H1 (cell line): ENCODE measurements around the gene HDHD2. TPM values are rescaled to one million over a fixed set of nuclear protein-coding genes. Genes with fewer than 3 reads are reported as not detected.

Experiments used
- CTCF ChIA-PET: fragments of 300-600 bp; sonication (Branson Sonifier 250); formaldehyde crosslinking; loops from one replicate; lab custom pipeline; 2021; ENCODE audit not compliant: partially characterized antibody; lab: Charles Lee
- POLR2A ChIA-PET: fragments of 300-600 bp; sonication (Branson Sonifier 250); formaldehyde crosslinking; loops from one replicate; lab custom pipeline; 2021; ENCODE audit warnings: inconsistent platforms; ENCODE audit not compliant: partially characterized antibody; lab: Charles Lee
- DNase-seq, 2 experiments: peaks; one replicate each; pipeline versions ENCODE4 v3.0.0 to v3.0.0-alpha.2; 2010 to 2022; ENCODE audit warnings: low spot score in 2 of 2, low read depth in 1 of 2, mixed read lengths in 1 of 2
- FAIRE-seq: peaks from 2 replicates; lab custom pipeline; 2011; peaks lifted over from hg19 to GRCh38; lab: Jason Lieb, UNC
- H2AFZ ChIP-seq: 2 replicates; pipeline ENCODE4 v1.8.1; 2012; ENCODE audit warnings: low read length, inconsistent platforms
- H2AK5ac ChIP-seq: 2 replicates; pipeline ENCODE4 v1.6.1; 2013; ENCODE audit warnings: low read depth, low read length
- H2BK120ac ChIP-seq: replicated peaks from 2 replicates; pipeline ENCODE3; 2013; ENCODE audit warnings: low read depth, low read length, inconsistent platforms
- H2BK12ac ChIP-seq: 2 replicates; pipeline ENCODE4 v1.6.1; 2013; ENCODE audit warnings: low read depth, low read length
- H2BK15ac ChIP-seq: 2 replicates; pipeline ENCODE4 v1.6.1; 2013; ENCODE audit warnings: low read length
- H2BK20ac ChIP-seq: 2 replicates; pipeline ENCODE4 v1.6.1; 2013; ENCODE audit warnings: low read length
- H2BK5ac ChIP-seq: 2 replicates; pipeline ENCODE4 v1.6.1; 2013; ENCODE audit warnings: low read depth, low read length
- H3K14ac ChIP-seq: 2 replicates; pipeline ENCODE4 v1.6.1; 2013; ENCODE audit warnings: inconsistent platforms; ENCODE audit not compliant: insufficient read length
- H3K18ac ChIP-seq: 2 replicates; pipeline ENCODE4 v1.6.1; 2013; ENCODE audit warnings: low read length; ENCODE audit errors: extremely low read depth
- H3K23ac ChIP-seq: 2 replicates; pipeline ENCODE4 v1.6.1; 2013; ENCODE audit warnings: inconsistent platforms; ENCODE audit not compliant: insufficient read length
- H3K23me2 ChIP-seq: 2 replicates; pipeline ENCODE4 v1.6.1; 2013; ENCODE audit warnings: low read depth, low read length
- H3K27ac ChIP-seq: 2 replicates; pipeline ENCODE4 v1.6.1; 2011; ENCODE audit warnings: low read depth, low read length, inconsistent platforms
- H3K27me3 ChIP-seq, 4 experiments: replicated peaks in 1 of 4; 1 replicate in 1 of 4; 2 replicates in 3 of 4; pipeline versions ENCODE4 v1.6.1 to v1.8.1; 2011 to 2013; ENCODE audit warnings: low read length in 3 of 4, mild to moderate bottlenecking in 3 of 4, inconsistent platforms in 2 of 4, mixed read lengths in 2 of 4, moderate library complexity in 1 of 4; ENCODE audit not compliant: control insufficient read depth in 3 of 4, insufficient read depth in 3 of 4; ENCODE audit errors: extremely low read depth in 1 of 4
- H3K36me3 ChIP-seq, 4 experiments: 2 replicates each; pipeline versions ENCODE4 v1.6.1 to v1.8.1; 2011 to 2013; ENCODE audit warnings: mild to moderate bottlenecking in 4 of 4, low read length in 3 of 4, moderate library complexity in 2 of 4, control low read depth in 1 of 4, inconsistent platforms in 1 of 4; ENCODE audit not compliant: insufficient read depth in 4 of 4, control insufficient read depth in 2 of 4
- H3K4ac ChIP-seq: replicated peaks from 2 replicates; pipeline ENCODE3; 2013; ENCODE audit warnings: low read length, low read depth, mixed read lengths, inconsistent platforms; ENCODE audit not compliant: insufficient read length
- H3K4me1 ChIP-seq, 4 experiments: replicated peaks in 1 of 4; 1 replicate in 1 of 4; 2 replicates in 3 of 4; pipeline versions ENCODE4 v1.6.1 to v1.8.1; 2011 to 2013; ENCODE audit warnings: low read length in 3 of 4, inconsistent platforms in 2 of 4, mixed read lengths in 1 of 4; ENCODE audit not compliant: insufficient read depth in 4 of 4, control insufficient read depth in 3 of 4
- H3K4me2 ChIP-seq, 2 experiments: 2 replicates each; pipeline versions ENCODE4 v1.6.1 to v1.8.1; 2011 to 2013; ENCODE audit warnings: low read depth in 2 of 2, low read length in 2 of 2, control low read depth in 1 of 2, inconsistent platforms in 1 of 2, mild to moderate bottlenecking in 1 of 2; ENCODE audit not compliant: insufficient read depth in 1 of 2
- H3K4me3 ChIP-seq, 4 experiments: fragments of 200-600, 300-600 bp in 1 of 4; sonication (generic), shearing (Covaris generic), sonication (Bioruptor Twin) in 1 of 4; 2 replicates each; pipeline versions ENCODE4 v1.5.1 to v1.8.1; 2011 to 2016; ENCODE audit warnings: low read length in 4 of 4, low read depth in 3 of 4, control low read depth in 2 of 4, inconsistent platforms in 2 of 4, mild to moderate bottlenecking in 2 of 4, mixed read lengths in 1 of 4, moderate library complexity in 1 of 4; ENCODE audit not compliant: insufficient read depth in 2 of 4; ENCODE audit errors: extremely low read depth in 1 of 4
- H3K56ac ChIP-seq: replicated peaks from 2 replicates; pipeline ENCODE3; 2013; ENCODE audit warnings: low read depth, mild to moderate bottlenecking, mixed read lengths, low read length, inconsistent platforms; ENCODE audit not compliant: insufficient read length
- H3K79me1 ChIP-seq: 2 replicates; pipeline ENCODE4 v1.6.1; 2013; ENCODE audit warnings: low read depth, low read length, control low read depth
- H3K79me2 ChIP-seq, 2 experiments: 2 replicates each; pipeline versions ENCODE4 v1.6.1 to v1.8.1; 2012 to 2013; ENCODE audit warnings: low read length in 2 of 2, mild to moderate bottlenecking in 2 of 2, inconsistent platforms in 1 of 2; ENCODE audit not compliant: insufficient read depth in 2 of 2, control insufficient read depth in 1 of 2
- H3K9ac ChIP-seq, 4 experiments: replicated peaks in 1 of 4; 1 replicate in 1 of 4; 2 replicates in 3 of 4; pipeline versions ENCODE4 v1.6.1 to v1.8.1; 2011 to 2013; ENCODE audit warnings: low read depth in 3 of 4, low read length in 3 of 4, control low read depth in 2 of 4, mild to moderate bottlenecking in 2 of 4, moderate library complexity in 2 of 4, inconsistent platforms in 1 of 4; ENCODE audit errors: extremely low read depth in 1 of 4
- H3K9me3 ChIP-seq, 2 experiments: 2 replicates each; pipeline versions ENCODE4 v1.6.1 to v1.8.1; 2012 to 2013; ENCODE audit warnings: mild to moderate bottlenecking in 2 of 2, moderate library complexity in 2 of 2, control low read depth in 1 of 2, inconsistent platforms in 1 of 2, low read depth in 1 of 2, low read length in 1 of 2, mixed read lengths in 1 of 2; ENCODE audit not compliant: insufficient read depth in 2 of 2
- H4K20me1 ChIP-seq, 2 experiments: replicated peaks in 1 of 2; 2 replicates each; pipeline versions ENCODE3 to v1.8.1; 2011 to 2013; ENCODE audit warnings: inconsistent platforms in 2 of 2, low read length in 2 of 2, mild to moderate bottlenecking in 1 of 2; ENCODE audit not compliant: insufficient read depth in 2 of 2, control insufficient read depth in 1 of 2
- H4K5ac ChIP-seq: 2 replicates; pipeline ENCODE4 v1.6.1; 2013; ENCODE audit warnings: low read length, low read depth, mixed read lengths, inconsistent platforms; ENCODE audit not compliant: insufficient read length
- H4K8ac ChIP-seq: 2 replicates; pipeline ENCODE4 v1.8.0; 2013; ENCODE audit warnings: mild to moderate bottlenecking, moderate library complexity, low read length, inconsistent platforms; ENCODE audit not compliant: insufficient read depth; ENCODE audit errors: extremely low read depth
- H4K91ac ChIP-seq: replicated peaks from 2 replicates; pipeline ENCODE3; 2013; ENCODE audit warnings: low read length, mixed read lengths, inconsistent platforms; ENCODE audit not compliant: insufficient read length
- HDAC2 ChIP-seq, 2 experiments: fragments of 300-600 bp in 1 of 2; sonication (generic) in 1 of 2; IDR thresholded peaks; 2 replicates each; pipeline ENCODE4 v1.6.1; 2011 to 2012; ENCODE audit warnings: low read depth in 2 of 2, low read length in 2 of 2, mild to moderate bottlenecking in 2 of 2, moderate library complexity in 2 of 2, borderline replicate concordance in 1 of 2, inconsistent platforms in 1 of 2
- KDM4A ChIP-seq: IDR thresholded peaks from one replicate; pipeline ENCODE4 v1.7.1; 2012; ENCODE audit warnings: low read depth, mild to moderate bottlenecking, moderate library complexity, low read length, inconsistent platforms; ENCODE audit not compliant: severe bottlenecking
- POLR2AphosphoS5 ChIP-seq: IDR thresholded peaks from 2 replicates; pipeline ENCODE4 v1.6.1; 2011; ENCODE audit warnings: low read depth, low read length
- TEAD4 ChIP-seq: IDR thresholded peaks from 2 replicates; pipeline ENCODE4 v1.6.1; 2012; ENCODE audit warnings: low read depth, low read length, inconsistent platforms, mixed read lengths
- WGBS, 2 experiments: shearing (Covaris generic) in 1 of 2; methylation state at CpG; one replicate each; pipeline versions ENCODE4 v1.1.6 to v1.1.7; 2013 to 2015; ENCODE audit warnings: low lambda C conversion rate in 2 of 2, mixed read lengths in 2 of 2, inconsistent platforms in 1 of 2, low coverage in 1 of 2, missing lambda C conversion rate in 1 of 2; ENCODE audit not compliant: insufficient replicate concordance in 2 of 2, insufficient coverage in 1 of 2, insufficient read length in 1 of 2; ENCODE audit errors: extremely low coverage in 1 of 2, missing lambda C conversion rate in 1 of 2; 5-methylcytosine and 5-hydroxymethylcytosine counted together
- polyA plus RNA-seq, 7 experiments: library from polyadenylated mRNA; depleted of rRNA in 3 of 7; stranded (reverse) in 5 of 7; unstranded in 2 of 7; fragments of >200 nt in 5 of 7; fragments of 200-250 nt in 2 of 7; gene quantifications; 1 replicate in 5 of 7; 2 replicates in 1 of 7; 4 replicates in 1 of 7; pipeline versions ENCODE4 v1.2.1 to v1.2.3, GENCODE V29; 2011 to 2013; ENCODE audit warnings: missing spikeins in 2 of 7, mixed read lengths in 2 of 7
- total RNA-seq: library from RNA; stranded (reverse); fragmentation: NEBNext Ultra II Directional; extraction: Animal tissue kit (Norgen Biotek cat#: 25700); gene quantifications from 2 replicates; pipeline ENCODE4 v1.2.1, GENCODE V29; 2021

HDHD2 gene
- total and polyA plus RNA-seq, 2 of the 8 experiments (the other 6 are each of a cell fraction or from before 2014, with no cell fraction given): 16.7 to 42.7 TPM

GRCh38 chr18:47108373-47108772, 41.9 kb downstream of the HDHD2 start:
- Histone ChIP-seq H3K23ac (no peak overlapping the region), H3K14ac (no peak overlapping the region), H3K4me2 (peak overlapping the region; percentile 3 to 26), H3K36me3 (peaks cover 0 to 43% (median 10%) of the 10 kb centered on the region in 4 experiments; a peak in 5 of 8 replicates), H3K9ac (no peak overlapping the region), H4K91ac (no peak overlapping the region), H3K23me2 (no peaks in the 10 kb centered on the region), H3K79me1 (no peaks in the 10 kb centered on the region), H3K18ac (no peak overlapping the region; the same call in 1 of the 2 replicates), H2BK20ac (no peak overlapping the region), H4K5ac (no peak overlapping the region), H3K27ac (no peak overlapping the region), H2AFZ (no peak overlapping the region), H2BK15ac (no peak overlapping the region), H2BK120ac (no peak overlapping the region), H3K4me1 (peaks cover 0 to 12% (median 8%) of the 10 kb centered on the region in 4 experiments; a peak in 5 of 7 replicates), H3K79me2 (no peaks in the 10 kb centered on the region), H4K20me1 (no peaks in the 10 kb centered on the region), H3K56ac (no peak overlapping the region), H3K9me3 (no peaks in the 10 kb centered on the region), H2BK12ac (no peak overlapping the region), H2BK5ac (no peak overlapping the region), H3K4ac (no peak overlapping the region), H3K27me3 (no peaks in the 10 kb centered on the region), H3K4me3 (no peak overlapping the region; a peak in 1 of 8 replicates), H4K8ac (no peak overlapping the region), H2AK5ac (no peak overlapping the region)
- CTCF ChIA-PET: interaction anchor here (1.3 to 2.0 kb wide), 2 partner anchors 93 to 97 kb away, joined by 3 to 6 read pairs; no protein-coding TSS in a partner anchor
- FAIRE-seq: no peak
- DNase-seq: no peak
- POLR2A ChIA-PET: interaction anchor here (0.7 to 1.4 kb wide), 2 partner anchors 9 to 66 kb away, joined by 3 read pairs; no protein-coding TSS in a partner anchor
- TF ChIP-seq KDM4A (no peak), POLR2AphosphoS5 (no peak), TEAD4 (no peak), HDAC2 (IDR thresholded peaks at IDR 0.05; ENCODE audit: borderline replicate concordance in 1 of 2, low read depth in 2 of 2, low read length in 2 of 2) (no peak)
- 45% methylated on average over 3 of the region's 3 CpGs; no CpG with 5 or more reads in 1 of the 2 experiments for WGBS, 2 experiments
